ENCODE measurements around the gene SUN3.
"Not testable (repeated sequence)": the region's sequence is repeated elsewhere in the genome, so short reads cannot be mapped to it uniquely, and the experiment has no call there.

SUN3 gene

DNA sequence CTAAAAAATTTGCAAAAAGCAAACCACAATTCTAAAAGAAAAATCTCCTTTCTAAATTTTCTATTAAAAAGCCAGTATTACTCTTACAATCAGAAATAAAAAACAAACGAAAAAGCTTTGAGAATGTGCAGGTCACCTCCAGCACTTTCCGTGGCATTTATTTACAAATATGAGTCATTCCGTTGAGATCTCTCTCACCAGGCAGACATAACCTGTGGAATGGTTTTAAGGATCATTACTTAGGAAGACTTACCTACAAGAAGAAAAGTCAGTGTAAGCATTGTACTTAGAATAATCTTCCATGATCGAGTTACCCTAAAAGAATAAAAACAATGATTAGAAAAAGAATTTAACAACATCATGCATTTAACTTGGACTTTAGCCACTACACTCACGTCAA, 3.3 kb downstream of the SUN3 start:
- FAIRE-seq, result peak; percentile 82

GRCh38 chr7:48017674-48018073, 11.2 kb downstream of the SUN3 start:
- FAIRE-seq, result no peak

GRCh38 chr7:48016641-48017040, 12.3 kb downstream of the SUN3 start:
- FAIRE-seq, result no peak

DNA sequence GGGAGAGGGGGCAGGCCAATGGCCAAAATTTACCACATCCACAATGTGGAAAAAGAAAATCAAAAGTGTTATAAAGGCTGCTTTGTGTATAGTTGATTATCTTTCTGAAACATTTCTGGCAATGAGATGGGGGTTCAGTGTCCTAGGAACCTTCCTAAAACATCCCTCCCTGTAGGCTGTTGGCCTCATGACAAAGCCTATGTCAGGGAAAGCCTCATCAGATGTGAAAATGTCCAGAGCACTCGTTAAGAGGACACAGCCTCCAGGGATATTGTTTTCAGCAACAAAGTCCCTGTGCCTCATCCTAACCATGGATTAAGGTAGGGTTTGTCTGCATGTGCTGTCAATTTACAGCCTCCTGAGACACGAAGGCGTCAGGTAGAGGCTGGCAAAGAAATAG, 17.0 kb downstream of the SUN3 start:
- FAIRE-seq, result no peak

- FAIRE-seq, result no peak
Measured at GRCh38 chr7:48011323-48011722, 17.6 kb downstream of the SUN3 start.

- FAIRE-seq, result no peak
Measured at GRCh38 chr7:48009954-48010353, 19.0 kb downstream of the SUN3 start.

DNA sequence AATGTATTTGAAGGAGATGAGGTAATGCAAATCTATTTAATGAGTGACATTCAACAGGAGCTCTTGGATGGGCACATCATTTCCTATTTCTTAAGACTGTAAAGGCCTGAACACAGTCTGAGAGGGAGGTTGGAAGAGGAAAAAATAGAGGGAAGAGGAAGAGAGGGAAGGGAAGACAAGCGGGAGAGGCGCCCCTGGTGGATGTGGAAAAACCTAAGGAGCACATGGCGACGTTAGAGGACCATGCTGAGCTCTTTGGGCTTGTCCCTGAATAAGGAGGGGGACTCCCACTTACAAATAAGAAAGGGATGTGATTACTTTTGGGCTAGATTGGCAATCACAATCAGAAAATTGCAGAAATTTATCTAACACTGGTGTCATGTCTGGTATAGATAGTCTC, 19.6 kb downstream of the SUN3 start:
- FAIRE-seq, result no peak

DNA sequence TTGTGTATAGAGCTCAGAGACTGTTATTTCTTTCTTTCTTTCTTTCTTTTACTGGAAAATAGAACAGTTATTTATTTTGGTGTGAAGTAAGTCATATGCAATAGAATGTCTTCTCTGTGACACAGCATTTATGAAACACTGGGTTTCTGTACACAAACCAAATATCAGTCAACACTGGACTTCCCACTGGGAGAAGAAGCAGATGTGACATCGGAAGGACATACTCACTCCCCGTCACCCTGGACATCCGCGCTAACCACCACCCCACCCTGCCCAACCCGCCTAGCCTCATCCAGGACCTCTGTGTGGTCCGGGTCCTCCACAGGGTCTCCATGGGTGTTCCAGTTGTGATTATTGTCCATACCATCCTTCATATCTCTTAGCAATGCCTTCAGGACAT, 22.0 kb downstream of the SUN3 start:
- FAIRE-seq, result no peak

- FAIRE-seq, result no peak
Measured at GRCh38 chr7:48004638-48005037, 24.3 kb downstream of the SUN3 start.

DNA sequence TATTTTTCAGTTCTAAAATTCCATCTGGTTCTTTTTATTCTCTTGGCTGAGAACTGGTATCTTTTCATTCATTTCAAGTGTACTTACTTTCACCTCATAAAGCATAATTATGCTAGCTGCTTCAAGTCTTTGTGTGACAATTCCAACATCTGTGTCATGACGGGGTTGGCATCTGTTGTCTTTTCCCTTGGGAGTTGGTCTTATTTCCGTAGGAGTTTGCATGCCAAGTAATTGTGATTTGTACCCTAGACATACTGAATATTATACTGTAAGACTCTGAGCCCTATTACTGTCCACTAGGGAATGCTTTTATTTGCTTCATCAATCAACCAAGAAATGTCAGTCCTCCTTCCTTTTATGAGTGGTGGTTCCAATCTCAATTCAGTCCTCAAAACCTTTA, 24.9 kb downstream of the SUN3 start:
- FAIRE-seq, result no peak

GRCh38 chr7:48000164-48000563, 28.7 kb downstream of the SUN3 start:
- FAIRE-seq, result not testable (repeated sequence)

DNA sequence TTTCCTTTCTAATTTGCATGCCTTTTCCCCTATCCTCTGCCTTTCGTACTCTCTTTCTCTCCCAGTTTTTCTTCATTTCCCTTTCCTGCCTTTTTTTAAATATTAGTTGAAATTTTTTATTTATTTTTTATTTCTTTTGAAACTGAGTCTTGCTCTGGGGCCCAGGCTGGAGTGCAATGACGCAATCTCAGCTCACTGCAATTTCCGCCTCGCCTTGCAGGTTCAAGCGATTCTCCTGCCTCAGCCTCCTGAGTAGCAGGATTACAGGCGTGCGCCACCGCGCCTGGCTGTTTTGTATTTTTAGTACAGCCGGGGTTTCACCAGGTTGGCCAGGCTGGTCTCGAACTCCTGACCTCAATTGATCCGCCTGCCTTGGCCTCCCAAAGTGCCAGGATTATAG, 29.5 kb downstream of the SUN3 start:
- no peak for FAIRE-seq

DNA sequence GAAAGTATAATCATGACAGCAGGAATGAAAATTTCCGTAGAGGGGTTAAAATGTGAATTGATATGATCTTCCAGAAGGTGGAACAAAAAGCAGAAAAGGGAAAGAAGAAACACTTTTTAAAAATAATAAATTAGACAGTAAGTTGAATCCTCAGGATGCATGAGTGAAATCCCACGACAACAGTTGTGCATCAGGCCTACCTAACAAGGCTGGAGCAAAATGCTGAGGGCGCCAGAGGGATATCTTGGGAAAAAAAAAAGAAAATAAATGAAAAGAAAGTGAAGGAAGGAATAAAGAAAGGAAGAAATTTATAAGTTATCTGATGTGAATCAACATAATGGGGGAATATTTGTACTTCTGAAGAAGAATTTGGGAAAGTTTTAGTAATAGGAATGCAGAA, 36.5 kb downstream of the SUN3 start:
- FAIRE-seq, result no peak

GRCh38 chr7:47991741-47992311, 37.1 kb downstream of the SUN3 start:
- no peak for FAIRE-seq

- peak; percentile 60 for FAIRE-seq
Measured at GRCh38 chr7:47991270-47991669, 37.6 kb downstream of the SUN3 start.

- FAIRE-seq, result no peak
Measured at GRCh38 chr7:47990592-47990991, 38.3 kb downstream of the SUN3 start.

DNA sequence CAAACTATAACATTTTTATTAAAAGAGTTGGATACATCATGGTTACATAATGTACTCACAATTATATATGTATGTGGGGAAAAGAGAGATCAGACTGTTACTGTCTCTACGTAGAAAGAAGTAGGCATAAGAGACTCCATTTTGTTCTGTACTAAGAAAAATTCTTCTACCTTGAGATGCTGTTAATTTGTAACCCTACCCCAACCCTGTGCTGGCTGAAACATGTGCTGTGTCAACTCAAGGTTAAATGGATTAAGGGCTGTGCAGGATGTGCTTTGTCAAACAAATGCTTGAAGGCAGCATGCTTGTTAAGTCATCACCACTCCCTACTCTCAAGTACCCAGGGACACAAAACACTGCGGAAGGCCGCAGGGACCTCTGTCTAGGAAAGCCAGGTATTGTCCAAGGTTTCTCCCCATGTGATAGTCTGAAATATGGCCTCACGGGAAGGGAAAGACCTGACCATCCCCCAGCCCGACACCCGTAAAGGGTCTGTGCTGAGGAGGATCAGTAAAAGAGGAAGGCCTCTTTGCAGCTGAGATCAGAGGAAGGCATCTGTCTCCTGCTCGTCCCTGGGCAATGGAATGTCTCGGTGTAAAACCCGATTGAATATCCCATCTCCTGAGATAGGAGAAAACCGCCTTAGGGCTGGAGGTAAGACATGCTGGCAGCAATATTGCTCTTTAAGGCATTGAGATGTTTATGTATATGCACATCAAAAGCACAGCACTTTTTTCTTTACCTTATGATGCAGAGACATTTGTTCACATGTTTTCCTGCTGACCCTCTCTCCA, 39.1 kb downstream of the SUN3 start:
- FAIRE-seq, result not testable (repeated sequence)

DNA sequence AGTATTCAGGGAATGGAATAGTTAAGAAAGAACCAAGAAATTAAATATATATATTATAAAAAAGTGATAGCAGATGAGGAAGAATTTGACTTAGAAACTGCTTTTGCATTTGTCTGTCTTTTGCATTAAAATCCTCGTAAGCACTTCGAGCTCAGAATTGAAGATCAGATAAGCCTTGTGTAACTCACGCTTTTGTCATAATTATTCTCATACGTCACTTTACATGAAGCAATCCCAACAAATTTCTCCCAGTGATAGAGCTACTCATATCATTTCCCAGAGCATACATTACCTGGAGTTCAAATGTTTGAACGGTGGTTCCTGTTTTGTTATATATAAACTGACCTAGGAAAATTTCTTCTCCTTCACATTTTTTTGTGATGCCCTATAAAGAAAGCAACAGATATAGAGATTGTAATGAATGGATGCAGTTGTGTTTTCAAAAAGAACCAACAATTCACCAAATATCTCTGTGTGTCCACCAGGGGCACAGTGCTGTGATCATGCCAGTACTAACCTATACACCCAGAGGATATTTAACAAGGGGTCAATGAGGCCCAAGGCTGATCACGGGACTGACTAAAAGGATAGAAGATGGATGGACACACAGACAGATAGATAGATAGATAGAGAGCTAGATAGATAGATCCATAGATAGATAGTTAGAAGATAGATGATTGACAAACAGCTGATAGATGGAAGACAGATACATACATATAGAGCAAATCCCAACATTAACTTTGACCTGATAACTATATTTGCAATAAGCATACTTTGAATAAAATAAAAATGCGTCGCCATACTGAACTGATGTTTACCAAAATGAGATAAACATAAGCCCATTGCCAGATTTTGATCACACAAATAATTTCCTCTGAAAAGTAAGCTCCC, 40.2 kb downstream of the SUN3 start:
- no peak for FAIRE-seq

DNA sequence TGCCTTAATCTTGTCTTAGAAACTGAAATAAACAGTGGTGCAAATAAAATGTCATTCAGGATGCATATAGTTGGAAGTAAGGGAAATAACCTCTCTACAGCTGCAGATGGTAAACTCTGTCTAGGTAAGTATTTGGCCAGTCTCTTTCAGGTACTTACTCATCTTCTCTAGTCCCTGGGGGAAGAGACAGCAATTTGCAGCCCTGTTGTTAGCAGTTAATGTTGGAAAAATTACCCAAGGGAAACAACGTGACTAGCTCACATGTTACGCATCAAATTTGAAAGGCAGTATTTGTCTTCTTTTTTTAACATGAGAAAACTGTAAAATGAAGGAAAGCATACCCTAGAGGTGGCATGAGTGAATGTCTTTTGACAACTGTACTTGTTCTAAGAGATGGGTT, 46.3 kb downstream of the SUN3 start:
- no peak for FAIRE-seq

DNA sequence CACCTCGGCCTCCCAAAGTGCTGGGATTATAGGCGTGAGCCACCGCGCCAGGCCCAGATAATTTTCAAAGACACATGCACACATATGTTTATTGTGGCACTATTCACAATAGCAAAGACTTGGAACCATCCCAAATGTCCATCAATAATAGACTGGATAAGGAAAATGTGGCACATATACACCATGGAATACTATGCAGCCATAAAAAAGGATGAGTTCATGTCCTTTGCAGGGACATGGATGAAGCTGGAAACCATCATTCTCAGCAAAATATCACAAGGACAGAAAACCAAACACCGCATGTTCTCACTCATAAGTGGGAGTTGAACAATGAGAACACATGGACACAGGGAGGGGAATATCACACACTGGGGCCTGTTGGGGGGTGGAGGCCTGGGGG, 48.3 kb downstream of the SUN3 start:
- FAIRE-seq, result not testable (repeated sequence)

- peak; percentile 21 for FAIRE-seq
Measured at GRCh38 chr7:47979832-47980181, 49.1 kb downstream of the SUN3 start.

DNA sequence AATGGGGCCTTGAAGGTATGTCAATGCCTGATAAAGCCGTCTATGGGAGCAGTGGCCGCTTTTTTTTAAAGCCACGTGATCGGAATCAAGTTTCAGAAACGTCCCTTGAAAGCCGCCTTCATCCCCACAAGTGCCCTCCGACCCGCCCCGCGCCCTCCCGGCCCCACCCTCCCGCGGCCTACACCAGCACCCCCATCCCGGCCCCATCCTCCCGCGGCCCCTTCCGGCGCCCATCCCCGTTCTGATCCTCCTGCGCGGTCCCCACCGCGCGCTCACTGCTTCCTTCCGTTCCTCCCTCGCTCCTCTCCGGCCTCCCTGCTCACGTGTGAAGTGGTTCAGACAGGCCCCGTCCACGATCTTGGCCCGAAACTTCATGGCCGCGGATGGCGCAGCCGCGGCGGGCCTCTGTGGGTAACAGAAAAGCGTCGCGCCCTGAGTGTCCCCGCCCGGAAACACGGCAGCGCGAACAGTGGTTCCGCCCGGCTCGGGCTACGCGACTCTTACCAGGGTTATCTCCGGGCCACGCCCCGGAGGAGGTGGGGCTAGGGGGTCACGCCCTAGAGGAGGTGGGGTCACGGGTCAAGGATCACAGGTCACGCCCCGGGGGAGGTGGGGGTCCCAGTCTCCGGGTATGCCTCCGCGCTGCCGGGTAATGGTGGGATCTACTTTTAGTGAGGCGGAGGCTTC, 49.6 kb downstream of the SUN3 start, which contains the start of gene HUS1:
HUS1 (minus strand) TSS at position 471 of the 687 bp plus-strand sequence; CDS start at position 375, 96 bp downstream.
- FAIRE-seq, result peak; percentile 12

DNA sequence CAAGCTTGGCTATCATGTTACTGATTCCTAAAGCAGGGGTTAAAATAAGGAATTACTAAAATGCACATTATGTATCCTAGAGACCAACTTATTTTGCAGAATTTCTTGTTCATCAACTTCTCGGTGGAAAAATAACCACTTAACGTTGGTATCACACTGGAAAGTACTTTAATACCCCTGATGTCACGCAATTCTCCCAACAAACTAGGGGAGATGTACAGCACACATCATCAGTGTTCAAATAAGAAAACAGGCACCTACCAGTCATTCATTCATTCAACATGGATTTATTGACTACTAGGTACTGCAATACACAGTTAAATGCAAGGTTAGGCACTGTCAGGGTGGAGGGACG, 50.1 kb downstream of the SUN3 start:
- FAIRE-seq, result no peak

Data from endometrium (tissue), 2 donors.